Thyroid gland (tissue), 4 donors: ENCODE measurements around the gene HEATR3.

Experiments used
- POLR2A ChIP-seq, 2 donors: fragments of 450-650 bp; IDR thresholded peaks; one replicate each; pipeline ENCODE4 v1.6.1; 2017; ENCODE audit warnings: antibody characterized with exemption in 2 of 2, mild to moderate bottlenecking in 2 of 2, moderate library complexity in 1 of 2
- TF ChIP-seq, protein P1 (sequence below), 6 experiments: fragments of 200-600 bp in 3 of 6; fragments of 450-650 bp in 3 of 6; sonication (generic) in 3 of 6; IDR thresholded peaks; one replicate each; pipeline ENCODE4 v1.5.1; 2016 to 2019; ENCODE audit warnings: antibody characterized with exemption in 6 of 6, mild to moderate bottlenecking in 2 of 6, inconsistent platforms in 1 of 6, moderate library complexity in 1 of 6

DNA sequence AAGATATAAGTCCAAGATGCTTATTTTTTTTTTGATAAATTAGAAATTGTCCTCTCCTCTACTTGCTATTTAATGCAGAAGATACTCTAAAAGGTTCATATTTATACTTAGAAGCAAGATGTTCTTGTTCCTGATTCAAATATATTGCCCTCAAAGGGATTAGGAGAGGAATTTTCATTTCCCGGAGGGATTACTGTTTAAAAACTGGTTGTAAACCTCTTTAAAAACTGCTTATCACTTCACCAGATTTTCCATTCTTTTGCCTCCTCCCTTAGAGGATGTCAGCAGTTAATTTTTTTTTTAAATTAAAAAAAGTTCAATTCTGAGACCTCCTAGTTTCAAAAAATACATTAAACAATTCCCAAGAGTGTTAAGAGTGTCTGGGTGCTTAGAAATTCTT, 90.2 kb downstream of the HEATR3 start:
- TF ChIP-seq, protein P1, sequence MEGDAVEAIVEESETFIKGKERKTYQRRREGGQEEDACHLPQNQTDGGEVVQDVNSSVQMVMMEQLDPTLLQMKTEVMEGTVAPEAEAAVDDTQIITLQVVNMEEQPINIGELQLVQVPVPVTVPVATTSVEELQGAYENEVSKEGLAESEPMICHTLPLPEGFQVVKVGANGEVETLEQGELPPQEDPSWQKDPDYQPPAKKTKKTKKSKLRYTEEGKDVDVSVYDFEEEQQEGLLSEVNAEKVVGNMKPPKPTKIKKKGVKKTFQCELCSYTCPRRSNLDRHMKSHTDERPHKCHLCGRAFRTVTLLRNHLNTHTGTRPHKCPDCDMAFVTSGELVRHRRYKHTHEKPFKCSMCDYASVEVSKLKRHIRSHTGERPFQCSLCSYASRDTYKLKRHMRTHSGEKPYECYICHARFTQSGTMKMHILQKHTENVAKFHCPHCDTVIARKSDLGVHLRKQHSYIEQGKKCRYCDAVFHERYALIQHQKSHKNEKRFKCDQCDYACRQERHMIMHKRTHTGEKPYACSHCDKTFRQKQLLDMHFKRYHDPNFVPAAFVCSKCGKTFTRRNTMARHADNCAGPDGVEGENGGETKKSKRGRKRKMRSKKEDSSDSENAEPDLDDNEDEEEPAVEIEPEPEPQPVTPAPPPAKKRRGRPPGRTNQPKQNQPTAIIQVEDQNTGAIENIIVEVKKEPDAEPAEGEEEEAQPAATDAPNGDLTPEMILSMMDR (IDR thresholded peaks at IDR 0.05): no peak
- no peak for TF ChIP-seq POLR2A (IDR thresholded peaks at IDR 0.05)
